Vagina (tissue), 2 donors: ENCODE data around the gene OXSR1.

Source experiments
- POLR2A ChIP-seq, 2 donors: fragments of 450-650 bp; IDR thresholded peaks; one replicate each; pipeline ENCODE4 v1.6.1; 2017; ENCODE audit warnings: antibody characterized with exemption in 2 of 2, mild to moderate bottlenecking in 2 of 2, moderate library complexity in 2 of 2
- TF ChIP-seq, protein P1 (sequence below), 3 experiments: fragments of 450-650 bp in 2 of 3; fragments of 200-600 bp in 1 of 3; sonication (generic) in 1 of 3; IDR thresholded peaks; one replicate each; pipeline ENCODE4 v1.5.1; 2017 to 2019; ENCODE audit warnings: antibody characterized with exemption in 3 of 3, mild to moderate bottlenecking in 2 of 3, moderate library complexity in 2 of 3

DNA sequence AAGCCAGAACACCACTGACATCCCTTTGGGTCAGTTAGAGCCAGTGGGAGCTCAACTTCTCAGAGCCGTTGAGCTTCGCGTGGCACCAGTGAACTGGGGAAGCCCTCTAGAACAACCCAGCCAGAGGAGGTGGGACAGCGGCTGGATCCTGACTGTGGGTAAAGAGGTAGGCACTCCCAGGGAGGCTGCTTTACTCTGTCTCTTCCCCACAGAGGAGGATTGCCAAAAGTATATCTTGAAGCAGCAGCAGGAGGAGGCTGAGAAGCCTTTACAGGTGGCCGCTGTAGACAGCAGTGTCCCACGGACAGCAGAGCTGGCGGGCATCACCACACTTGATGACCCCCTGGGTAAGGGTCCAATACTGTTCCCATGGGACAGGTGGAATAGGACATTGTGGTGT lies 25.7 kb upstream of the OXSR1 start:
- TF ChIP-seq POLR2A (IDR thresholded peaks at IDR 0.05), result no peak
- TF ChIP-seq, protein P1, sequence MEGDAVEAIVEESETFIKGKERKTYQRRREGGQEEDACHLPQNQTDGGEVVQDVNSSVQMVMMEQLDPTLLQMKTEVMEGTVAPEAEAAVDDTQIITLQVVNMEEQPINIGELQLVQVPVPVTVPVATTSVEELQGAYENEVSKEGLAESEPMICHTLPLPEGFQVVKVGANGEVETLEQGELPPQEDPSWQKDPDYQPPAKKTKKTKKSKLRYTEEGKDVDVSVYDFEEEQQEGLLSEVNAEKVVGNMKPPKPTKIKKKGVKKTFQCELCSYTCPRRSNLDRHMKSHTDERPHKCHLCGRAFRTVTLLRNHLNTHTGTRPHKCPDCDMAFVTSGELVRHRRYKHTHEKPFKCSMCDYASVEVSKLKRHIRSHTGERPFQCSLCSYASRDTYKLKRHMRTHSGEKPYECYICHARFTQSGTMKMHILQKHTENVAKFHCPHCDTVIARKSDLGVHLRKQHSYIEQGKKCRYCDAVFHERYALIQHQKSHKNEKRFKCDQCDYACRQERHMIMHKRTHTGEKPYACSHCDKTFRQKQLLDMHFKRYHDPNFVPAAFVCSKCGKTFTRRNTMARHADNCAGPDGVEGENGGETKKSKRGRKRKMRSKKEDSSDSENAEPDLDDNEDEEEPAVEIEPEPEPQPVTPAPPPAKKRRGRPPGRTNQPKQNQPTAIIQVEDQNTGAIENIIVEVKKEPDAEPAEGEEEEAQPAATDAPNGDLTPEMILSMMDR (IDR thresholded peaks at IDR 0.05), result no peak
